Body of pancreas (tissue), 4 donors: ENCODE results near the gene E2F2.

Source experiments
- CTCF ChIP-seq, 7 experiments: fragments of 450-650 bp in 4 of 7; fragments of 200-600 bp in 3 of 7; sonication (generic) in 3 of 7; IDR thresholded peaks; one replicate each; pipeline ENCODE4 v1.5.1; 2016 to 2019; ENCODE audit warnings: antibody characterized with exemption in 7 of 7
- POLR2A ChIP-seq, 3 donors: fragments of 450-650 bp; IDR thresholded peaks; one replicate each; pipeline ENCODE4 v1.6.1; 2016; ENCODE audit warnings: antibody characterized with exemption in 3 of 3, mild to moderate bottlenecking in 2 of 3

GRCh38 chr1:23521588-23521987 is 9.4 kb downstream of the E2F2 start:
- TF ChIP-seq POLR2A (IDR thresholded peaks at IDR 0.05) (no peak), CTCF (IDR thresholded peaks at IDR 0.05) (no peak)
